ENCODE measurements around the gene HOXB13. TPM values are rescaled to one million over a fixed set of nuclear protein-coding genes. Genes with fewer than 3 reads are reported as not detected.

HOXB13 gene
- polyA plus RNA-seq, 1 donor from 2014 or later, result not detected

DNA sequence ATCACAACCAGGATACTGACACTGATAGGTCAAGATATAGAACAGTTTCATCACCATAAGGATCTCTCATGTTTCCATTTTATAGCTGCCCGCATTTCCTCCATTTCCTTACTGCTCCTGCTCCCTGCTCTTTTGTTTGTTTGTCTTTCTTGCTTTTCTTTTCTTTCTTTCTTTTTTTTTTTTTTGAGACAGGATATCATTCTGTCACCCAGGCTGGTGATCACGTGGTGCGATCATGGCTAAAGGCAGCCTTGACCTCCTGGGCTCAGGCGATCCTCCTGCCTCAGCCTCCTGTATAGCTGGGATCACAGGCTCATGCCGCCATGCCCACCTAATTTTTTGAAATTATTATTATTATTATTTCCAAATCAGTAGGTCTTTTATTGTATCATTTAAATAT lies 37.9 kb downstream of the HOXB13 start:
- H3K27me3 ChIP-seq (ENCODE audit: insufficient read depth, low read depth, low read length), result peaks cover 18% of the 10 kb centered on the region
- H3K79me2 ChIP-seq (replicated peaks; ENCODE audit: insufficient read depth, low read length), result no peaks in the 10 kb centered on the region
- H2AFZ ChIP-seq (ENCODE audit: low read depth, low read length), result no peak overlapping the region

DNA sequence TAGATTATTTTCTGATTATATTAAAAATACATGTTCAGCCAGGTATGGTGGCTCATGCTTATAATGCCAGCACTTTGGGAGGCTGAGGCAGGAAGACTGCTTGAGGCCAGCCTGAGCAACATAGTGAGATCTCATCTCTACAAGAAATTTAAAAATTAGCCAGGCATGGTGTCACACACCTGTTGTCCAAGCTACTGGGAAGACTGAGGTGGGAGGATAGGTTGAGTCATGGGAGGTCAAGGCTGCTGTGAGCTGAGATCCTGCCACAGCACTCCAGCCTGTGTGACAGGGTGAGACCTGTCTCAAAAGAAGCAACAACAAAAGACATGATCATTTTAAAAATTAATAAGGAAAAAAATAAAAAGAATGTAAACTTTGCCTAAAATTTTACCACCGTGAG lies 46.9 kb downstream of the HOXB13 start:
- TF ChIP-seq CTCF (IDR thresholded peaks at IDR 0.05; ENCODE audit: poor library complexity, severe bottlenecking) (no peak), RAD21 (conservative IDR thresholded peaks at IDR 0.05) (no peak), SMC3 (conservative IDR thresholded peaks at IDR 0.05; ENCODE audit: poor library complexity) (no peak), EZH2 (IDR thresholded peaks at IDR 0.05; ENCODE audit: borderline replicate concordance, insufficient read depth, low read length, poor library complexity, severe bottlenecking) (no peak)
- TF ChIP-seq, protein P1, sequence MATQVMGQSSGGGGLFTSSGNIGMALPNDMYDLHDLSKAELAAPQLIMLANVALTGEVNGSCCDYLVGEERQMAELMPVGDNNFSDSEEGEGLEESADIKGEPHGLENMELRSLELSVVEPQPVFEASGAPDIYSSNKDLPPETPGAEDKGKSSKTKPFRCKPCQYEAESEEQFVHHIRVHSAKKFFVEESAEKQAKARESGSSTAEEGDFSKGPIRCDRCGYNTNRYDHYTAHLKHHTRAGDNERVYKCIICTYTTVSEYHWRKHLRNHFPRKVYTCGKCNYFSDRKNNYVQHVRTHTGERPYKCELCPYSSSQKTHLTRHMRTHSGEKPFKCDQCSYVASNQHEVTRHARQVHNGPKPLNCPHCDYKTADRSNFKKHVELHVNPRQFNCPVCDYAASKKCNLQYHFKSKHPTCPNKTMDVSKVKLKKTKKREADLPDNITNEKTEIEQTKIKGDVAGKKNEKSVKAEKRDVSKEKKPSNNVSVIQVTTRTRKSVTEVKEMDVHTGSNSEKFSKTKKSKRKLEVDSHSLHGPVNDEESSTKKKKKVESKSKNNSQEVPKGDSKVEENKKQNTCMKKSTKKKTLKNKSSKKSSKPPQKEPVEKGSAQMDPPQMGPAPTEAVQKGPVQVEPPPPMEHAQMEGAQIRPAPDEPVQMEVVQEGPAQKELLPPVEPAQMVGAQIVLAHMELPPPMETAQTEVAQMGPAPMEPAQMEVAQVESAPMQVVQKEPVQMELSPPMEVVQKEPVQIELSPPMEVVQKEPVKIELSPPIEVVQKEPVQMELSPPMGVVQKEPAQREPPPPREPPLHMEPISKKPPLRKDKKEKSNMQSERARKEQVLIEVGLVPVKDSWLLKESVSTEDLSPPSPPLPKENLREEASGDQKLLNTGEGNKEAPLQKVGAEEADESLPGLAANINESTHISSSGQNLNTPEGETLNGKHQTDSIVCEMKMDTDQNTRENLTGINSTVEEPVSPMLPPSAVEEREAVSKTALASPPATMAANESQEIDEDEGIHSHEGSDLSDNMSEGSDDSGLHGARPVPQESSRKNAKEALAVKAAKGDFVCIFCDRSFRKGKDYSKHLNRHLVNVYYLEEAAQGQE (IDR thresholded peaks at IDR 0.05; ENCODE audit: borderline replicate concordance), result no peak
- Histone ChIP-seq H3K4me3 (ENCODE audit: low read length) (no peak overlapping the region), H3K36me3 (ENCODE audit: insufficient read depth, low read length) (no peaks in the 10 kb centered on the region), H3K9me3 (ENCODE audit: low read length) (no peaks in the 10 kb centered on the region), H4K20me1 (ENCODE audit: insufficient read depth) (no peaks in the 10 kb centered on the region), H3K79me2 (replicated peaks; ENCODE audit: insufficient read depth, low read length) (no peaks in the 10 kb centered on the region), H2AFZ (ENCODE audit: low read depth, low read length) (no peak overlapping the region), H3K4me2 (ENCODE audit: low read length) (no peak overlapping the region), H3F3A (ENCODE audit: insufficient read depth, low read length, poor library complexity, severe bottlenecking) (no peaks in the 10 kb centered on the region), H3K9ac (ENCODE audit: low read length) (no peak overlapping the region), H3K27ac (ENCODE audit: low read length) (no peak overlapping the region), H3K9me2 (ENCODE audit: insufficient read depth, low read length) (no peaks in the 10 kb centered on the region), H3K27me3 (ENCODE audit: insufficient read depth, low read depth, low read length) (peaks cover 39% of the 10 kb centered on the region)

More for the DNA sequence above, 37.9 kb downstream of the HOXB13 start:
- H3K9me3 ChIP-seq (ENCODE audit: low read length), result no peaks in the 10 kb centered on the region
- H4K20me1 ChIP-seq (ENCODE audit: insufficient read depth), result no peaks in the 10 kb centered on the region
- H3K9me2 ChIP-seq (ENCODE audit: insufficient read depth, low read length), result no peaks in the 10 kb centered on the region
- no peak overlapping the region for H3K4me2 ChIP-seq (ENCODE audit: low read length)
- no peaks in the 10 kb centered on the region for H3F3A ChIP-seq (ENCODE audit: insufficient read depth, low read length, poor library complexity, severe bottlenecking)
- H3K4me3 ChIP-seq (ENCODE audit: low read length), result no peak overlapping the region
- H3K27ac ChIP-seq (ENCODE audit: low read length), result no peak overlapping the region
- TF ChIP-seq EZH2 (IDR thresholded peaks at IDR 0.05; ENCODE audit: borderline replicate concordance, insufficient read depth, low read length, poor library complexity, severe bottlenecking), result no peak
- TF ChIP-seq TAF1 (IDR thresholded peaks at IDR 0.05; ENCODE audit: low read depth), result no peak
- TF ChIP-seq RAD21 (conservative IDR thresholded peaks at IDR 0.05), result no peak
- TF ChIP-seq CTCF (IDR thresholded peaks at IDR 0.05; ENCODE audit: poor library complexity, severe bottlenecking), result no peak
- TF ChIP-seq, protein P1 (IDR thresholded peaks at IDR 0.05; ENCODE audit: borderline replicate concordance), result no peak
- no peak for TF ChIP-seq EP300 (conservative IDR thresholded peaks at IDR 0.05; ENCODE audit: poor library complexity, severe bottlenecking)
- no peak for TF ChIP-seq MXI1 (conservative IDR thresholded peaks at IDR 0.05; ENCODE audit: poor library complexity, severe bottlenecking)
- TF ChIP-seq POLR2AphosphoS5 (IDR thresholded peaks at IDR 0.05), result no peak
- no peak for TF ChIP-seq SMC3 (conservative IDR thresholded peaks at IDR 0.05; ENCODE audit: poor library complexity)
- no peak overlapping the region for H3K9ac ChIP-seq (ENCODE audit: low read length)
- no peaks in the 10 kb centered on the region for H3K36me3 ChIP-seq (ENCODE audit: insufficient read depth, low read length)

Data from neural cell (in vitro differentiated cells).